Thoracic aorta (tissue), 2 donors: ENCODE data around the gene CCDC3. TPM values are rescaled to one million over a fixed set of nuclear protein-coding genes. Genes with fewer than 3 reads are reported as not detected.
A peak's percentile ranks its signal among the peaks of the same experiment; 100 is the strongest.

Source experiments
- ATAC-seq: fragments of 150-250 bp; one replicate; pipeline ENCODE4 v1.8.0; 2017; ENCODE audit warnings: low read depth; ENCODE audit not compliant: insufficient number of reproducible peaks, low FRiP score
- DNase-seq: peaks from one replicate; pipeline ENCODE4 v3.0.0-alpha.2; 2020; ENCODE audit warnings: low spot score
- H3K27ac ChIP-seq, 2 donors: fragments of 200-600 bp; sonication (generic); 1 replicate in 1 of 2; 2 replicates in 1 of 2; pipeline ENCODE4 v1.5.1; 2016; ENCODE audit warnings: mild to moderate bottlenecking in 2 of 2, moderate library complexity in 2 of 2
- H3K27me3 ChIP-seq: fragments of 200-600 bp; sonication (generic); replicated peaks from 2 replicates; pipeline ENCODE4 v1.6.0; 2016; ENCODE audit warnings: mild to moderate bottlenecking; ENCODE audit not compliant: insufficient read depth
- H3K36me3 ChIP-seq: fragments of 200-600 bp; sonication (generic); one replicate; pipeline ENCODE4 v1.5.1; 2016
- H3K4me1 ChIP-seq, 2 donors: fragments of 200-600 bp; sonication (generic); 1 replicate in 1 of 2; 2 replicates in 1 of 2; pipeline versions ENCODE4 v1.5.1 to v1.6.0; 2016; ENCODE audit warnings: low read depth in 2 of 2, mild to moderate bottlenecking in 1 of 2; ENCODE audit not compliant: control insufficient read depth in 1 of 2
- H3K4me3 ChIP-seq: fragments of 200-600 bp; sonication (generic); 2 replicates; pipeline ENCODE4 v1.5.1; 2016; ENCODE audit warnings: mild to moderate bottlenecking
- H3K9me3 ChIP-seq: fragments of 200-600 bp; sonication (generic); 2 replicates; pipeline ENCODE4 v1.5.1; 2016
- CTCF ChIP-seq: fragments of 200-600 bp; sonication (generic); IDR thresholded peaks from one replicate; pipeline ENCODE4 v1.5.1; 2019; ENCODE audit warnings: antibody characterized with exemption
- total RNA-seq, 2 donors: library from RNA; depleted of rRNA; stranded (reverse); fragments of >200 nt; gene quantifications; one replicate each; pipeline versions ENCODE4 v1.1.0 to v1.2.3, GENCODE V29; 2016

CCDC3 gene
- total RNA-seq, 2 donors from 2014 or later, result 127 to 137 TPM

- Histone ChIP-seq H3K4me1 (peaks cover 3 to 41% of the 10 kb centered on the region in 2 donors), H3K9me3 (no peaks in the 10 kb centered on the region), H3K27me3 (no peaks in the 10 kb centered on the region), H3K4me3 (no peak overlapping the region), H3K36me3 (no peaks in the 10 kb centered on the region), H3K27ac (no peak overlapping the region)
- TF ChIP-seq CTCF, result no peak
- DNase-seq, result no peak
- no peak for ATAC-seq
Measured at GRCh38 chr10:12909182-12909835, 92.2 kb downstream of the CCDC3 start.

- Histone ChIP-seq H3K4me3 (no peak overlapping the region), H3K4me1 (peaks cover 4 to 40% of the 10 kb centered on the region in 2 donors), H3K9me3 (no peaks in the 10 kb centered on the region), H3K27me3 (no peaks in the 10 kb centered on the region), H3K36me3 (no peaks in the 10 kb centered on the region), H3K27ac (no peak overlapping the region)
- DNase-seq (no peak), ATAC-seq (no peak)
- no peak for TF ChIP-seq CTCF
Measured at GRCh38 chr10:12908773-12909172, 92.7 kb downstream of the CCDC3 start.

- no peak for DNase-seq
- Histone ChIP-seq H3K27me3 (no peaks in the 10 kb centered on the region), H3K9me3 (no peaks in the 10 kb centered on the region), H3K36me3 (no peaks in the 10 kb centered on the region), H3K4me1 (peaks cover 10 to 51% of the 10 kb centered on the region in 2 donors), H3K27ac (peak overlapping the region; percentile 81 to 83), H3K4me3 (no peak overlapping the region)
- no peak for TF ChIP-seq CTCF
- no peak for ATAC-seq
Measured at GRCh38 chr10:12907656-12908055, 93.9 kb downstream of the CCDC3 start.

- H3K9me3 ChIP-seq, result no peaks in the 10 kb centered on the region
- no peak overlapping the region for H3K4me3 ChIP-seq
- no peak for TF ChIP-seq CTCF
- DNase-seq (peak; percentile 68), ATAC-seq (peak; percentile 47)
- H3K27ac ChIP-seq, result peak overlapping the region; percentile 81 to 83
- peaks cover 10 to 55% of the 10 kb centered on the region in 2 donors for H3K4me1 ChIP-seq
- no peaks in the 10 kb centered on the region for H3K36me3 ChIP-seq
- no peaks in the 10 kb centered on the region for H3K27me3 ChIP-seq
Measured at GRCh38 chr10:12906051-12906541, 95.4 kb downstream of the CCDC3 start.

GRCh38 chr10:12905067-12905466 is 96.4 kb downstream of the CCDC3 start:
- DNase-seq (no peak), ATAC-seq (no peak)
- no peaks in the 10 kb centered on the region for H3K36me3 ChIP-seq
- TF ChIP-seq CTCF, result no peak
- H3K4me1 ChIP-seq, result peaks cover 10 to 54% of the 10 kb centered on the region in 2 donors
- no peak overlapping the region for H3K4me3 ChIP-seq
- H3K9me3 ChIP-seq, result no peaks in the 10 kb centered on the region
- H3K27me3 ChIP-seq, result no peaks in the 10 kb centered on the region
- H3K27ac ChIP-seq, result peak overlapping the region; percentile 81 to 83
